Islet precursor cell (in vitro differentiated cells): Measurements from ENCODE around the gene TRIM31.
A peak's percentile ranks its signal among the peaks of the same experiment; 100 is the strongest.

ENCODE experiments used
- DNase-seq: peaks from one replicate; pipeline ENCODE4 v3.0.0-alpha.2; 2018

The TRIM31 gene

GRCh38 chr6:30074331-30075093, 38.4 kb downstream of the TRIM31 start:
- no peak for DNase-seq

GRCh38 chr6:30073489-30074235, 39.2 kb downstream of the TRIM31 start:
- no peak for DNase-seq

- DNase-seq = no peak
These were observed 41.0 kb downstream of the TRIM31 start for GRCh38 chr6:30071858-30072257.

GRCh38 chr6:30071081-30071818, 41.6 kb downstream of the TRIM31 start:
- peak; percentile 83 for DNase-seq

GRCh38 chr6:30067460-30068139, 45.3 kb downstream of the TRIM31 start:
- no peak for DNase-seq

- peak; percentile 99 for DNase-seq
These were observed 46.1 kb downstream of the TRIM31 start, which contains the start of gene PPP1R11 for GRCh38 chr6:30066577-30067459. Gene PPP1R11 (plus strand): TSS chr6:30067198. CDS start chr6:30067411, 213 bp downstream.

GRCh38 chr6:30066082-30066481, 46.8 kb downstream of the TRIM31 start:
- DNase-seq = no peak

- no peak for DNase-seq
These were observed 49.6 kb downstream of the TRIM31 start for GRCh38 chr6:30063315-30063714.

- DNase-seq = no peak
These were observed 50.3 kb downstream of the TRIM31 start for GRCh38 chr6:30062471-30063178.

GRCh38 chr6:30061858-30062458, 50.9 kb downstream of the TRIM31 start:
- DNase-seq = peak; percentile 55

- peak; percentile 97 for DNase-seq
These were observed 51.6 kb downstream of the TRIM31 start, which contains the start of gene POLR1H for GRCh38 chr6:30061092-30061857. Gene POLR1H (plus strand): TSS chr6:30061265. CDS start chr6:30061525, 260 bp downstream.

- peak; percentile 57 for DNase-seq
These were observed 52.2 kb downstream of the TRIM31 start for GRCh38 chr6:30060606-30061091.

GRCh38 chr6:30055513-30055912, 57.4 kb downstream of the TRIM31 start:
- no peak for DNase-seq

GRCh38 chr6:30053682-30054081, 59.2 kb downstream of the TRIM31 start:
- no peak for DNase-seq
